H1 (cell line): ENCODE results near the gene HDAC7. TPM values are rescaled to one million over a fixed set of nuclear protein-coding genes. Genes with fewer than 3 reads are reported as not detected.
A peak's percentile ranks its signal among the peaks of the same experiment; 100 is the strongest.

ENCODE experiments used
- CTCF ChIA-PET: fragments of 300-600 bp; sonication (Branson Sonifier 250); formaldehyde crosslinking; loops from one replicate; lab custom pipeline; 2021; ENCODE audit not compliant: partially characterized antibody; lab: Charles Lee
- POLR2A ChIA-PET: fragments of 300-600 bp; sonication (Branson Sonifier 250); formaldehyde crosslinking; loops from one replicate; lab custom pipeline; 2021; ENCODE audit warnings: inconsistent platforms; ENCODE audit not compliant: partially characterized antibody; lab: Charles Lee
- DNase-seq, 2 experiments: peaks; one replicate each; pipeline versions ENCODE4 v3.0.0 to v3.0.0-alpha.2; 2010 to 2022; ENCODE audit warnings: low spot score in 2 of 2, low read depth in 1 of 2, mixed read lengths in 1 of 2
- FAIRE-seq: peaks from 2 replicates; lab custom pipeline; 2011; peaks lifted over from hg19 to GRCh38; lab: Jason Lieb, UNC
- H2AFZ ChIP-seq: 2 replicates; pipeline ENCODE4 v1.8.1; 2012; ENCODE audit warnings: low read length, inconsistent platforms
- H2AK5ac ChIP-seq: 2 replicates; pipeline ENCODE4 v1.6.1; 2013; ENCODE audit warnings: low read depth, low read length
- H2BK120ac ChIP-seq: replicated peaks from 2 replicates; pipeline ENCODE3; 2013; ENCODE audit warnings: low read depth, low read length, inconsistent platforms
- H2BK12ac ChIP-seq: 2 replicates; pipeline ENCODE4 v1.6.1; 2013; ENCODE audit warnings: low read depth, low read length
- H2BK15ac ChIP-seq: 2 replicates; pipeline ENCODE4 v1.6.1; 2013; ENCODE audit warnings: low read length
- H2BK20ac ChIP-seq: 2 replicates; pipeline ENCODE4 v1.6.1; 2013; ENCODE audit warnings: low read length
- H2BK5ac ChIP-seq: 2 replicates; pipeline ENCODE4 v1.6.1; 2013; ENCODE audit warnings: low read depth, low read length
- H3K14ac ChIP-seq: 2 replicates; pipeline ENCODE4 v1.6.1; 2013; ENCODE audit warnings: inconsistent platforms; ENCODE audit not compliant: insufficient read length
- H3K18ac ChIP-seq: 2 replicates; pipeline ENCODE4 v1.6.1; 2013; ENCODE audit warnings: low read length; ENCODE audit errors: extremely low read depth
- H3K23ac ChIP-seq: 2 replicates; pipeline ENCODE4 v1.6.1; 2013; ENCODE audit warnings: inconsistent platforms; ENCODE audit not compliant: insufficient read length
- H3K23me2 ChIP-seq: 2 replicates; pipeline ENCODE4 v1.6.1; 2013; ENCODE audit warnings: low read depth, low read length
- H3K27ac ChIP-seq: 2 replicates; pipeline ENCODE4 v1.6.1; 2011; ENCODE audit warnings: low read depth, low read length, inconsistent platforms
- H3K27me3 ChIP-seq, 4 experiments: replicated peaks in 1 of 4; 1 replicate in 1 of 4; 2 replicates in 3 of 4; pipeline versions ENCODE4 v1.6.1 to v1.8.1; 2011 to 2013; ENCODE audit warnings: low read length in 3 of 4, mild to moderate bottlenecking in 3 of 4, inconsistent platforms in 2 of 4, mixed read lengths in 2 of 4, moderate library complexity in 1 of 4; ENCODE audit not compliant: control insufficient read depth in 3 of 4, insufficient read depth in 3 of 4; ENCODE audit errors: extremely low read depth in 1 of 4
- H3K36me3 ChIP-seq, 4 experiments: 2 replicates each; pipeline versions ENCODE4 v1.6.1 to v1.8.1; 2011 to 2013; ENCODE audit warnings: mild to moderate bottlenecking in 4 of 4, low read length in 3 of 4, moderate library complexity in 2 of 4, control low read depth in 1 of 4, inconsistent platforms in 1 of 4; ENCODE audit not compliant: insufficient read depth in 4 of 4, control insufficient read depth in 2 of 4
- H3K4ac ChIP-seq: replicated peaks from 2 replicates; pipeline ENCODE3; 2013; ENCODE audit warnings: low read length, low read depth, mixed read lengths, inconsistent platforms; ENCODE audit not compliant: insufficient read length
- H3K4me1 ChIP-seq, 4 experiments: replicated peaks in 1 of 4; 1 replicate in 1 of 4; 2 replicates in 3 of 4; pipeline versions ENCODE4 v1.6.1 to v1.8.1; 2011 to 2013; ENCODE audit warnings: low read length in 3 of 4, inconsistent platforms in 2 of 4, mixed read lengths in 1 of 4; ENCODE audit not compliant: insufficient read depth in 4 of 4, control insufficient read depth in 3 of 4
- H3K4me2 ChIP-seq, 2 experiments: 2 replicates each; pipeline versions ENCODE4 v1.6.1 to v1.8.1; 2011 to 2013; ENCODE audit warnings: low read depth in 2 of 2, low read length in 2 of 2, control low read depth in 1 of 2, inconsistent platforms in 1 of 2, mild to moderate bottlenecking in 1 of 2; ENCODE audit not compliant: insufficient read depth in 1 of 2
- H3K4me3 ChIP-seq, 4 experiments: fragments of 200-600, 300-600 bp in 1 of 4; sonication (generic), shearing (Covaris generic), sonication (Bioruptor Twin) in 1 of 4; 2 replicates each; pipeline versions ENCODE4 v1.5.1 to v1.8.1; 2011 to 2016; ENCODE audit warnings: low read length in 4 of 4, low read depth in 3 of 4, control low read depth in 2 of 4, inconsistent platforms in 2 of 4, mild to moderate bottlenecking in 2 of 4, mixed read lengths in 1 of 4, moderate library complexity in 1 of 4; ENCODE audit not compliant: insufficient read depth in 2 of 4; ENCODE audit errors: extremely low read depth in 1 of 4
- H3K56ac ChIP-seq: replicated peaks from 2 replicates; pipeline ENCODE3; 2013; ENCODE audit warnings: low read depth, mild to moderate bottlenecking, mixed read lengths, low read length, inconsistent platforms; ENCODE audit not compliant: insufficient read length
- H3K79me1 ChIP-seq: 2 replicates; pipeline ENCODE4 v1.6.1; 2013; ENCODE audit warnings: low read depth, low read length, control low read depth
- H3K79me2 ChIP-seq, 2 experiments: 2 replicates each; pipeline versions ENCODE4 v1.6.1 to v1.8.1; 2012 to 2013; ENCODE audit warnings: low read length in 2 of 2, mild to moderate bottlenecking in 2 of 2, inconsistent platforms in 1 of 2; ENCODE audit not compliant: insufficient read depth in 2 of 2, control insufficient read depth in 1 of 2
- H3K9ac ChIP-seq, 4 experiments: replicated peaks in 1 of 4; 1 replicate in 1 of 4; 2 replicates in 3 of 4; pipeline versions ENCODE4 v1.6.1 to v1.8.1; 2011 to 2013; ENCODE audit warnings: low read depth in 3 of 4, low read length in 3 of 4, control low read depth in 2 of 4, mild to moderate bottlenecking in 2 of 4, moderate library complexity in 2 of 4, inconsistent platforms in 1 of 4; ENCODE audit errors: extremely low read depth in 1 of 4
- H3K9me3 ChIP-seq, 2 experiments: 2 replicates each; pipeline versions ENCODE4 v1.6.1 to v1.8.1; 2012 to 2013; ENCODE audit warnings: mild to moderate bottlenecking in 2 of 2, moderate library complexity in 2 of 2, control low read depth in 1 of 2, inconsistent platforms in 1 of 2, low read depth in 1 of 2, low read length in 1 of 2, mixed read lengths in 1 of 2; ENCODE audit not compliant: insufficient read depth in 2 of 2
- H4K20me1 ChIP-seq, 2 experiments: replicated peaks in 1 of 2; 2 replicates each; pipeline versions ENCODE3 to v1.8.1; 2011 to 2013; ENCODE audit warnings: inconsistent platforms in 2 of 2, low read length in 2 of 2, mild to moderate bottlenecking in 1 of 2; ENCODE audit not compliant: insufficient read depth in 2 of 2, control insufficient read depth in 1 of 2
- H4K5ac ChIP-seq: 2 replicates; pipeline ENCODE4 v1.6.1; 2013; ENCODE audit warnings: low read length, low read depth, mixed read lengths, inconsistent platforms; ENCODE audit not compliant: insufficient read length
- H4K8ac ChIP-seq: 2 replicates; pipeline ENCODE4 v1.8.0; 2013; ENCODE audit warnings: mild to moderate bottlenecking, moderate library complexity, low read length, inconsistent platforms; ENCODE audit not compliant: insufficient read depth; ENCODE audit errors: extremely low read depth
- H4K91ac ChIP-seq: replicated peaks from 2 replicates; pipeline ENCODE3; 2013; ENCODE audit warnings: low read length, mixed read lengths, inconsistent platforms; ENCODE audit not compliant: insufficient read length
- CTCF ChIP-seq, 3 experiments: IDR thresholded peaks; 1 replicate in 2 of 3; 2 replicates in 1 of 3; pipeline versions ENCODE4 v1.5.1 to v1.6.1; 2011; ENCODE audit warnings: low read length in 3 of 3, mild to moderate bottlenecking in 3 of 3, inconsistent platforms in 2 of 3, low read depth in 1 of 3, moderate library complexity in 1 of 3; ENCODE audit not compliant: insufficient read depth in 1 of 3; ENCODE audit errors: control extremely low read depth in 1 of 3
- KDM4A ChIP-seq: IDR thresholded peaks from one replicate; pipeline ENCODE4 v1.7.1; 2012; ENCODE audit warnings: low read depth, mild to moderate bottlenecking, moderate library complexity, low read length, inconsistent platforms; ENCODE audit not compliant: severe bottlenecking
- PHF8 ChIP-seq: fragments of 200-600 bp; sonication (generic); conservative IDR thresholded peaks from 2 replicates; pipeline ENCODE4 v1.7.1; 2012; ENCODE audit warnings: low read depth, mild to moderate bottlenecking, inconsistent platforms, low read length, moderate library complexity
- SIN3A ChIP-seq, 2 experiments: IDR thresholded peaks in 1 of 2; conservative IDR thresholded peaks in 1 of 2; 2 replicates each; pipeline ENCODE4 v1.6.1; 2011 to 2012; ENCODE audit warnings: low read length in 2 of 2, improper control_type of control experiment in 1 of 2, low read depth in 1 of 2, mild to moderate bottlenecking in 1 of 2
- TAF1 ChIP-seq: IDR thresholded peaks from 2 replicates; pipeline ENCODE4 v1.6.1; 2011; ENCODE audit warnings: mild to moderate bottlenecking, low read depth, low read length
- WGBS, 2 experiments: shearing (Covaris generic) in 1 of 2; methylation state at CpG; one replicate each; pipeline versions ENCODE4 v1.1.6 to v1.1.7; 2013 to 2015; ENCODE audit warnings: low lambda C conversion rate in 2 of 2, mixed read lengths in 2 of 2, inconsistent platforms in 1 of 2, low coverage in 1 of 2, missing lambda C conversion rate in 1 of 2; ENCODE audit not compliant: insufficient replicate concordance in 2 of 2, insufficient coverage in 1 of 2, insufficient read length in 1 of 2; ENCODE audit errors: extremely low coverage in 1 of 2, missing lambda C conversion rate in 1 of 2; 5-methylcytosine and 5-hydroxymethylcytosine counted together
- polyA plus RNA-seq, 7 experiments: library from polyadenylated mRNA; depleted of rRNA in 3 of 7; stranded (reverse) in 5 of 7; unstranded in 2 of 7; fragments of >200 nt in 5 of 7; fragments of 200-250 nt in 2 of 7; gene quantifications; 1 replicate in 5 of 7; 2 replicates in 1 of 7; 4 replicates in 1 of 7; pipeline versions ENCODE4 v1.2.1 to v1.2.3, GENCODE V29; 2011 to 2013; ENCODE audit warnings: missing spikeins in 2 of 7, mixed read lengths in 2 of 7
- total RNA-seq: library from RNA; stranded (reverse); fragmentation: NEBNext Ultra II Directional; extraction: Animal tissue kit (Norgen Biotek cat#: 25700); gene quantifications from 2 replicates; pipeline ENCODE4 v1.2.1, GENCODE V29; 2021
- TF ChIP-seq, protein P1 (sequence below): IDR thresholded peaks from 2 replicates; pipeline ENCODE4 v1.6.1; 2011; ENCODE audit warnings: low read depth, mild to moderate bottlenecking, low read length; ENCODE audit not compliant: insufficient read depth

Gene HDAC7
- total and polyA plus RNA-seq, 2 of the 8 experiments (the other 6 are each of a cell fraction or from before 2014, with no cell fraction given): 25.5 to 84.9 TPM

- 0 out of 2 replicates have a peak within 1 kb of the TSS, but pooled peaks have one; percentile 19 for H2BK12ac ChIP-seq
- H3K23ac ChIP-seq: no peak within 1 kb of the TSS
- H3K4ac ChIP-seq: no peak within 1 kb of the TSS
- H3K27ac ChIP-seq: no peak within 1 kb of the TSS
- H2BK5ac ChIP-seq: no peak within 1 kb of the TSS; the same call in 1 of the 2 replicates
- H3K23me2 ChIP-seq: peaks cover 2% of the 10 kb centered on the region; the same call in 1 of the 2 replicates
- CTCF ChIA-PET: interaction anchor here (0.8 to 58.8 kb wide), 9 partner anchors 5 to 97 kb away, joined by 4 to 2442 read pairs (median 5); partner anchors contain the start of genes ENDOU, RAPGEF3 and RPAP3
- H4K91ac ChIP-seq: no peak within 1 kb of the TSS
- no peaks in the 10 kb centered on the region for H3K79me2 ChIP-seq
- peak within 1 kb of the TSS; percentile 29; the same call in 1 of the 2 replicates for H2AFZ ChIP-seq
- H4K8ac ChIP-seq: no peak within 1 kb of the TSS; the same call in 1 of the 2 replicates
- H3K18ac ChIP-seq: no peak within 1 kb of the TSS; the same call in 1 of the 2 replicates
- WGBS, 2 experiments: 3% methylated on average over 40 of the region's 106 CpGs; no CpG with 5 or more reads in 1 of the 2 experiments
- no peaks in the 10 kb centered on the region for H3K79me1 ChIP-seq
- H4K5ac ChIP-seq: no peak within 1 kb of the TSS
- H3K4me2 ChIP-seq: peak within 1 kb of the TSS; percentile 61 to 97
- no peak within 1 kb of the TSS for H3K14ac ChIP-seq
- no peak within 1 kb of the TSS for H2AK5ac ChIP-seq
- H2BK15ac ChIP-seq: peak within 1 kb of the TSS; percentile 29; the same call in 1 of the 2 replicates
- peaks cover 0 to 17% (median 8%) of the 10 kb centered on the region in 4 experiments; a peak in 4 of 7 replicates for H3K27me3 ChIP-seq
- no peaks in the 10 kb centered on the region for H3K36me3 ChIP-seq
- no peak within 1 kb of the TSS for H3K56ac ChIP-seq
- H4K20me1 ChIP-seq: peaks cover 0 to 3% of the 10 kb centered on the region in 2 experiments
- H3K9me3 ChIP-seq: no peaks in the 10 kb centered on the region
- peaks cover 9 to 17% (median 12%) of the 10 kb centered on the region in 4 experiments for H3K4me1 ChIP-seq
- FAIRE-seq: no peak
- no peak within 1 kb of the TSS for H2BK20ac ChIP-seq
- peak within 1 kb of the TSS; percentile 55 to 91 (median 56) for H3K4me3 ChIP-seq
- 0 out of 7 replicates have a peak within 1 kb of the TSS, but pooled peaks of 1 of the 4 experiments have one; percentile 26 for H3K9ac ChIP-seq
- POLR2A ChIA-PET: interaction anchor here (0.7 to 10.5 kb wide), 11 partner anchors 8 to 57 kb away, joined by 3 to 79 read pairs (median 7); partner anchors contain the start of gene RAPGEF3
- no peak within 1 kb of the TSS for H2BK120ac ChIP-seq
- peak in 1 of 2 experiments; percentile 85 for DNase-seq
- TF ChIP-seq PHF8 (0 out of 2 replicates have a peak, but pooled peaks have one; percentile 26), KDM4A (peak; percentile 88), TAF1 (0 out of 2 replicates have a peak, but pooled peaks have one; percentile 42), SIN3A (conservative IDR thresholded peaks at IDR 0.05 in 1 of 2, IDR thresholded peaks at IDR 0.05 in 1 of 2; ENCODE audit: low read depth in 1 of 2, low read length in 2 of 2) (no peak; a peak in 1 of 4 replicates), CTCF (IDR thresholded peaks at IDR 0.05; ENCODE audit: control extremely low read depth in 1 of 3, insufficient read depth in 1 of 3, low read depth in 1 of 3, low read length in 3 of 3) (peak in 2 of 3 experiments; percentile 38 to 55; a peak in 3 of 4 replicates)
- TF ChIP-seq, protein P1, sequence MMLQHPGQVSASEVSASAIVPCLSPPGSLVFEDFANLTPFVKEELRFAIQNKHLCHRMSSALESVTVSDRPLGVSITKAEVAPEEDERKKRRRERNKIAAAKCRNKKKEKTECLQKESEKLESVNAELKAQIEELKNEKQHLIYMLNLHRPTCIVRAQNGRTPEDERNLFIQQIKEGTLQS: no peak
Measured at GRCh38 chr12:47773062-47773857, 46.4 kb downstream of the HDAC7 start, which contains the start of gene SLC48A1. TSS of gene SLC48A1 (plus strand) at chr12:47773238. CDS start at chr12:47773305, 67 bp downstream.
